NT2/D1 (cell line): Measurements from ENCODE around the gene FGFR2.

Source experiments
- SUZ12 ChIP-seq: IDR thresholded peaks from 2 replicates; pipeline ENCODE4 v1.6.1; 2011; ENCODE audit not compliant: insufficient read length, insufficient read depth; ENCODE audit errors: extremely low read depth
- YY1 ChIP-seq: IDR thresholded peaks from 2 replicates; pipeline ENCODE4 v1.6.1; 2011; ENCODE audit not compliant: insufficient read length, insufficient read depth
- ZNF274 ChIP-seq: IDR thresholded peaks from 2 replicates; pipeline ENCODE4 v1.6.1; 2011; ENCODE audit warnings: mild to moderate bottlenecking, low read depth, low read length

- no peak for TF ChIP-seq SUZ12
- TF ChIP-seq ZNF274, result no peak
- no peak for TF ChIP-seq YY1
Measured at GRCh38 chr10:121552746-121553145, 45.5 kb downstream of the FGFR2 start.
